GM12891 (cell line): Measurements from ENCODE around the gene CENPVL1.
"Not testable (repeated sequence)": the region's sequence is repeated elsewhere in the genome, so short reads cannot be mapped to it uniquely, and the experiment has no call there.

Source experiments
- PAX5 ChIP-seq: IDR thresholded peaks from 2 replicates; pipeline ENCODE4 v1.6.1; 2011; ENCODE audit warnings: low read length, moderate library complexity, mild to moderate bottlenecking; ENCODE audit not compliant: insufficient read depth, severe bottlenecking
- POLR2A ChIP-seq: IDR thresholded peaks from 2 replicates; pipeline ENCODE4 v1.6.1; 2011; ENCODE audit warnings: low read depth, low read length, control low read depth
- POLR2AphosphoS5 ChIP-seq: IDR thresholded peaks from 2 replicates; pipeline ENCODE4 v1.6.1; 2011; ENCODE audit warnings: low read depth, low read length, control low read depth
- POU2F2 ChIP-seq: IDR thresholded peaks from 2 replicates; pipeline ENCODE4 v1.6.1; 2011; ENCODE audit warnings: low read depth, mild to moderate bottlenecking, control low read depth, low read length, moderate library complexity
- TAF1 ChIP-seq: IDR thresholded peaks from 2 replicates; pipeline ENCODE4 v1.6.1; 2011; ENCODE audit warnings: low read depth, low read length, control low read depth

DNA sequence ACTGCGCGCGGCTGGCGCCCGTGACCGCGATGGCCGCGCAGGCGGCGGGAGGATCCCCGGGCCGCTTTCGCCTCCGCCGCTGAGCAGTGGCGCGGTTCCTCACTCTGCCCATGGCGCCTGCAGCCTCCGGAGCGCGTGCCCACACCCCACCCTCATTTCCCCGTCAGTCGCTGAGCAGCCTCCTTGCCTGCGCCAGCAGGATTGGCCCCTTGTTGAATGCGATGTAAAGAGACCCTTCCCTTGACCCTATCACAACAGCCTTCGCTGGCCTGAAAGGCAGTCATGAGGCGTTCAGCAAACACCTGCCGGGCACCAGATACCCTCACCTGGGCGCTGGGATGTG is 27.6 kb upstream of the CENPVL1 start, which contains the start of gene CENPVL2:
- not testable (repeated sequence) for TF ChIP-seq TAF1, PAX5, POLR2A, POU2F2, POLR2AphosphoS5
